ENCODE measurements around the gene KLF7.
A peak's percentile ranks its signal among the peaks of the same experiment; 100 is the strongest.

KLF7 gene

GRCh38 chr2:207078186-207078798 lies 87.5 kb downstream of the KLF7 start:
- no peak overlapping the region for H3K4me3 ChIP-seq (ENCODE audit: low read length)
- no peak for DNase-seq (ENCODE audit: low read depth, low spot score)

DNA sequence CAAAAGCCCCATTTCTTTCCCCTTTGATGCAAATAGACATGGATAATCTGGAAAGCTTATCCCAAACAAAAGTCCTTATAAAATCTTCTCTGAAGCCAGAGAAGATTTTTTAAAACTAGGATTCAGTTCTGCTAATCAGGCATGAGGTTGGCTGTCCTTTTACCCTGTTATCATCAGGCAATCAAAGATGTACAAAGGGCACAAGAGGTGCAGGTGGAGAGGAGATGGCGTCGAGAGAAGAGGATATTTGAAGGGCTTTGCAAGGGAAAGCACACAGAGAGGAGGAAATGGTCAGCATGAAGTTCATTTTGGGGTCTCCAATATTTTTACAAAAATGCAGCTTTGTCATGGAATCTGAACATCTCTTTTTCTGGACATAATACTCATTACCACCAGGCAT lies 88.5 kb downstream of the KLF7 start:
- no peak overlapping the region for H3K4me3 ChIP-seq (ENCODE audit: low read length)
- no peak for DNase-seq (ENCODE audit: low read depth, low spot score)

DNA sequence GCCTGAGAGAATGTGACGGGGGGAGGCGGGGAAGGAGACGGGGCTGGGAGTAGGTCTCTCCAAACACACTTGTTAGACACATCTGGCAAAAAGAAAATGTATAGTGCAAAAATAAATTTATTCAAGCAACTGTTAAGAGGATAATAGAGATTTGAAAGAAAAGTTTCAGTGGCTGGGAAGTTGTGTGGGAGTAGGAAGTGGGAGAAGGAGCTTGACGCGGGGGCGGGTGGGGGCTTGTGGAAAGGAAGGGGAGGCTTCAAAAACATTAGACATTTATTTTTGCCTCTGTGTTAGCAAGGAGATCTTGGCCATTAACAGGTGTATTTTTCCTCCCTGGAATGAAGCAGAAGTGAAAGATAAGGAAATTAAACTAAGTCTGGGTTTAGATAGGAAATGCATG lies 90.3 kb downstream of the KLF7 start:
- DNase-seq (ENCODE audit: low read depth, low spot score): no peak

DNA sequence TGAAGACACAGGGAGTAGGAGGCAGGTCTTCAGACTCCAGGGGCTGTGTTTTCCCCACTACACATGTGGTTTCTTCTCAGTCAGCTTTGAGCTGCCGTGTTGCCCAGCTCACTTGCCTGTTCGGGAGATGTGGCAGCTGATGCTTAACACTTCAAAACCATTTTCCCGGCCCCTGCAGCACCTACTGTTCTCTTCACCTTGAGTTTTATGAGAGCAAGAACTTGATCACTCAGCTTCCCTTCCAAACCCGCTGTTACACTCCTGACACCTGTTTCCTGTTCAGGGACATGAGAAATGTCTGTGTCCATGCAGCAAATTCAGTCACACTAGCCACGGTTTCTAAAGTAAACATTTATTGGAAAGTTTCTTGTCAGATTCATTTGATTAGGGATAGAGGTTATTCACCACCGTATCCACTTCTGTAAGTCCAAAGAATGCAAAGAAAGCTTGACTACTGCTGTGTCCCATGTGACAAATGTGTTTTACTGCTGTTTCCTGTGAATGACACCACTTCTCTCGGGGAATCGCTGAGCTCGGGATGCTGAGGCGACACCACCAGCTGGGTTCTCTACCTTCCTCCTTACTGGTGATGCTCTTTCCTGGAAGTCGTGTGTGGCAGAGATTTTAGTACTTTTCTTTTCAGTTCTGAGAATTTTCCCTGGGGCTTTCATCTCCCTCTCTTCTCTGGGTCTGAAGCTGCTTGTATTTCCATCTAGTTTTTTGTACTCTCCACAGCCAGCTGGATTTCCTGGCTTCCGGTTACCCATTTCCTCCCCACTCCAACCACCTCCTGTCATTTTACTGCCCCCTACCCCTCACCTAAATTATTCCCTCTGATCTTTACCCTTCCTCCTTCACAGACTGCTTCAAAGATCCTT lies 91.7 kb downstream of the KLF7 start:
- H3K4me3 ChIP-seq (ENCODE audit: low read length): no peak overlapping the region
- DNase-seq (ENCODE audit: low read depth, low spot score): peak; percentile 14

More for the DNA sequence above, 90.3 kb downstream of the KLF7 start:
- H3K4me3 ChIP-seq (ENCODE audit: low read length): no peak overlapping the region

DNA sequence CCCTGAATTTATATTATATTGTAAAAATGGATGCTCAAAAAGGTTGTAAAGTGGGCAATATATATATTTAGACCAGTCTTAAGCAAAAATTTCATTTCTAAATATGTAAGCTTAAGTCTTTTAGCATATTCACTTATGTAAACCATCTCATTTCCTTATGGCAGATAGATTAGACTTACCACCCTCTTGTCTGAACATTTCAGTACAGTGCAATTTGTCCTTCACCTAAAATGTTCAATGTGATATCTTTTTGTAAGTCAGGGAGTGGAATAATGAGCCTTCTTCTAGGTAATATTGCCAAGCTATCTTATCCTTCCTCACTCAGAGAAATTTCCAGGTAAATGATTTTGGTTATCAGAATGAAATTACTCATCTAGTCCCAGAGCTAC lies 92.3 kb downstream of the KLF7 start:
- no peak overlapping the region for H3K4me3 ChIP-seq (ENCODE audit: low read length)
- no peak for DNase-seq (ENCODE audit: low read depth, low spot score)

DNA sequence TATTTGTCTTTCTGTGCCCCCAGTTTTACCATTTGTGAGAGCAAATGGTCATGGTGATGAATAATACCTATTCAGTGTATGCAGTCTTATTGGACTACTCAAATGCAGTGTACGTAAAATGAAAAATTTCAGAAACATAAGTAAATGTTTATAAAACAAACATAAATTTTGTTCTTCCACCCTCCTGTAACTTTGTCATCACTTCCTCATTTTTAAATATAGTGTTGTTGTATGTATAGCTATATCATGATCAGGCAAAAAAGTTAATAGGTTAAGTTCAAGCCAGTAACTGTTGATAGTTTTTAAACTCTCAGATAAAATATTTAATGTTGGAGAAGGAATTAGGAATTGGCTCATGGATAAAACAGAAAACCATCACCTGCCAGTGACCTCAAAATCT lies 93.2 kb downstream of the KLF7 start:
- no peak for DNase-seq (ENCODE audit: low read depth, low spot score)
- no peak overlapping the region for H3K4me3 ChIP-seq (ENCODE audit: low read length)

DNA sequence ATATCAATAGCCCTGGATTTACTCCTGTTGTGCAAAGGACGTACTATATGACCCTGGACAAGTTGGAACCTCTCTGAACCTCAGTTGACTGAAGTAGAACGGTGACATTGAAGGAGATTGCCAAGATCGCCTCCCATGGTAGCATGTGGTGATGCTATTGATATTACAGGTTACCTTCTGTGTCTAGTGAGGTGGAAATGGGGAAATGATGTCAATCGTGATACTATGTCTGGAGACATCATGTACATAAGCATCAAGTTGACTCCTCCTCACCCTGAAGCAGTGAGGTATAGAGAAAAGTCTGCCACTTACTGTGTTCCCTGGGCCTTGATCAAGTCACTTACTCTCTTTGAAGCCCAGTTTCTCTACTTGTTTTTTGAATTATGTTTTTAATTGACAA lies 93.9 kb downstream of the KLF7 start:
- no peak overlapping the region for H3K4me3 ChIP-seq (ENCODE audit: low read length)
- DNase-seq (ENCODE audit: low read depth, low spot score): no peak

- no peak for DNase-seq (ENCODE audit: low read depth, low spot score)
- no peak overlapping the region for H3K4me3 ChIP-seq (ENCODE audit: low read length)
Observed at GRCh38 chr2:207067473-207067872, 98.3 kb downstream of the KLF7 start.

DNA sequence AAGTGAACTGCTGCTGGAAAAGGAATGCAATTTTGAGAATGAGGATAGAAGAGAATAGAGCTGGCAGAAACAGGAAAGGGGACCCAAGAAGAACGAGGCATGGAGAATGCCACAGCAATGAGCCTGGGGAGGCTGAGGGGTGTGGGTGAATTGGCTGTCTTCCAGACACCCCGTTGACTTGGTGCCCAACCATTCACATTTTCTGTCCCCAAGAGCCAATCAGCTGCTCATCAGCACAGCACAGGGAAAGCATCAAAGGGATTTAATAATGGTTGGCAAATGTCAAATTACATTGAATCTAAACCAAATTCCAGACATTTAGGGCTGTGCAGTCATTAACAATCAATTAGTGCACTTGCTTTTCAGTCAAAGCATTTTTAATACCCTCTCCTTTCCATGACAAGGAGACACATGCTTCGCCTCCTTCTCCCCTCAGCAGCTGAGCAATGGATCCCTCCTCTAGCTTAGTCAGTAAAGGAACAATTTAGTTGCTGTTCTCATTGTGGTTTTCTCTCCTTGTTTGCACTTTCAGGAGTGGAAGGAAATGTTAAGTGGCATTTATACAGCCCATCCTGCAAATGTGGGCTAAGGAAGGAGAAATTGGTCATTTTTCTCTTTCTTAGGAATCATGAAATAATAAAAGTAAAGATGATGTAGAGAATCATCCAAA lies 98.8 kb downstream of the KLF7 start:
- no peak overlapping the region for H3K4me3 ChIP-seq (ENCODE audit: low read length)
- no peak for DNase-seq (ENCODE audit: low read depth, low spot score)

DNA sequence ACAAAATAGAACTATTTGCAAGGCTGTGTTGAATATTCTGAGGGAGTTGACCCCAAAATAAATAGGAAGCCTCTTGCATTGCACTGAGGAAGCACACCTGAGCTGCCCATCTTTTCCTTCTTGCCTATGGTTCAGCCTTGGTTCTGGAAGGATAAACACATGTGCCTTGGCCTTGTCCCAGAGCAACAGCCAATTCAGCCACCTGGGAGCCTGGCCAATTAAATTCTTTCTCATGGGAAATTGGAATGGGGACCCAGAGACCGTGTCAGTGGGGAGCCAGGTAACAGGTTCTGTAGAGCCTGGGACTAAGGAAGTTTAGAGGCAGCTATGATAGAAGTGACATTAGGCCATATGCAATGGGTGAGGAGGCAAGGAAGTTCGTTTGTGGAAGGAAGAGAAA lies 99.6 kb downstream of the KLF7 start:
- H3K4me3 ChIP-seq (ENCODE audit: low read length): no peak overlapping the region
- DNase-seq (ENCODE audit: low read depth, low spot score): no peak

DNA sequence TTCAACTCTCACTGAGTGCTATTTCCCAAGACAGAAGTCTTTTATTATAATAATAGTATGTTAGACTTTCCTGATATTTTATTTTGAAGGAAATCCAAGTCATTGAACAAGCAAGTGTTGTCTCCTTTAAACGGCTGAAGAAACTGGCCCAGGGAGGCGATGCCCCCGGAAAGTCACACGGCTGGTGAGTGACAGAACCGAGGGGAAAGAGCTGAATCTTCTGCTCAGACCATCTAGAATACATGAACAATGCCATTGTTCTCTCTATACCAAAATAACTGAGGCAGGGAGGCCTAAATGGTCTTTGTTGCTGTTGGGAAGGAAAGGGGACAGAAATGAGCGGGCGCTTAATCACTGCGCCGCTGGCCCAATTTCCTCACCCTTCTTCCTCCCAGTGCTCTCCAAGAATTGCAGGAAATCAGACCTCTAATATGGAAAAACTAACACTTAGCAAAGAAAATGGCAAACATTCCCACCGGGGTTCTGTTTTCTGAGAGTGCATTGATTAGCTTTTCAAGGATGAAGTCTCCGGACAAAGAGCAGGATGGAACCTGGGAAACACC lies 101.5 kb downstream of the KLF7 start:
- DNase-seq (ENCODE audit: low read depth, low spot score): no peak
- H3K4me3 ChIP-seq (ENCODE audit: low read length): no peak overlapping the region

DNA sequence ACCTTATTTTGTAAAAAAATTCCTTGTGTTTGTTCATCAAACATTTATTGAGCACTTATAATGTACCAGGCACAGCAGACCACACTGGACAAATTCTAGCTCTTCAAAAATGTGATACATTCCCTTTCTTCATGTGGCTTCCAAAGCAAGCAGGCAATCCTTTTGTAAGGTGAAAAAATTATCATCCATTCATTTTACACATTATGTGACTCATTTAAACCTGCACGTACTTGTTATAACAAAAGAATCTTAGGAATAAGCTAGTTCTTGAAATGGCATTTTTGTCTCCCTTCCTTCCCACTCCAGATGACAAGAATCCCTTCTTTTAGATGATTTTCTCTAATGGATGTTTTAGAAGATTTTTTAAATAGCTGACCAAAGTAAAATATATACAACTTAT lies 104.6 kb downstream of the KLF7 start:
- DNase-seq (ENCODE audit: low read depth, low spot score): no peak
- no peak overlapping the region for H3K4me3 ChIP-seq (ENCODE audit: low read length)

- no peak for DNase-seq (ENCODE audit: low read depth, low spot score)
- H3K4me3 ChIP-seq (ENCODE audit: low read length): no peak overlapping the region
Observed at GRCh38 chr2:207055257-207055656, 110.5 kb downstream of the KLF7 start.

GRCh38 chr2:207054521-207054920 lies 111.2 kb downstream of the KLF7 start:
- H3K4me3 ChIP-seq (ENCODE audit: low read length): no peak overlapping the region
- DNase-seq (ENCODE audit: low read depth, low spot score): no peak

DNA sequence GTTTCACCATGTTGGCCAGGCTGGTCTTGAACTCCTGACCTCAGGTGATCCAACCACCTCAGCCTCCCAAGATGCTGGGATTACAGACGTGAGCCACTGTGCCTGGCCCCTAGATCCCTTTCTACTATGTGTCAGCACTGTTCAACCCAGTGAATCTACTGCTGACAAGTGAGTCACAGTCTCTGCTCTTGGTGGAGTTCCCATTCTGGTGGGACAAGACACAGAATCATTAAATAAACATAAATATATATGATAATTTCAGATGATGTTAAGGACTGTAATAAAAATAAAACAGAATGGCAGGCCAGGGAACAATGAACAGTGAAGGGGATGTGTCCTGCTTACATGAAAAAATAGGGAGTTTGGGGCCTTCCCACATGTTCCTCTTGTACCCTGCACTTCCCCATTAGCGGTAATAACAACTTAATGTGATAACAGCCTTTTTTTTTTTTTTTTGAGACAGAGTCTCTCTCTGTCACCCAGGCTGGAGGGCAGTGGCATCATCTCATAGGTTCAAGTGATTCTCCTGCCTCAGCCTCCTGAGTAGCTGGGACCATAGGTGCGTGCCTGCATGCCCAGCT lies 114.3 kb downstream of the KLF7 start:
- no peak for DNase-seq (ENCODE audit: low read depth, low spot score)

DNA sequence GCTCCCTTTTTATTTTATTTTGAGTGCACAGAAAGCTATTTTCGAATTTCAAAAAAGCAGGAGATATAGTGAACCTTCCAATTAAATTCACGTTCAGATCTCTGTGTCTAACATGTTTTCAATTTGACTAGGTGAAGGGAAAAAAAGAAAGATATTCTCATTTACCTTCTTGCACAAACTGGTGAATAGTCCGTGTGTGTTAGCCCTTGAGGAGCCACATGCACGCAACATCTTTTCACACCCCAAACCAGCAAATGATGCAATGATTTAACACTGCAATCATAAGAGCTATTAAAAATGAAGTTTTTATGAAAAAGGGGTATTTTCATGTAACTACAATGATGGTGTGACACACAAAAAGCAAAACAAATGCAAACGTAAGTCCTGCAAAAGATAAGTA lies 116.6 kb downstream of the KLF7 start:
- DNase-seq (ENCODE audit: low read depth, low spot score): no peak
- H3K4me3 ChIP-seq (ENCODE audit: low read length): no peak overlapping the region

More for the DNA sequence above, 114.3 kb downstream of the KLF7 start:
- no peak overlapping the region for H3K4me3 ChIP-seq (ENCODE audit: low read length)

DNA sequence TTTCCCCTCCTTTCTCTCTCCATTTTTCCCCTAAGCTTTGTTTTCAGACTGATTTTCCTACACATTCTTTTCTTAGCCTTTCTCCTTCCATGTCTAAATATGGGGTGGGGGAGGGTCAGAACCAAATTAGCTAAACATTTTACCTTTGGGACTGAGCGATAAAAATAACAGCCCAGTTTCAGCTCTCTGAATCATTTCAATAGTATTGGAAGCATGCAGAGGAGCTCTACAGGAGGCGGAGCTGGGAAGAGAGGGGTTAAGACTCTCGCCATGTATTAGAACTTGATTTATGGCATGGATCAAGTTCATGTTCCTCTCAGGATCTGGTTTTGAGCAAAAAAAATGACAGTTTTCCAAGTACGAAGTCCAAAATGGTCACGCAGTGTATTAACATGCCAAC lies 117.3 kb downstream of the KLF7 start:
- no peak for DNase-seq (ENCODE audit: low read depth, low spot score)
- no peak overlapping the region for H3K4me3 ChIP-seq (ENCODE audit: low read length)

DNA sequence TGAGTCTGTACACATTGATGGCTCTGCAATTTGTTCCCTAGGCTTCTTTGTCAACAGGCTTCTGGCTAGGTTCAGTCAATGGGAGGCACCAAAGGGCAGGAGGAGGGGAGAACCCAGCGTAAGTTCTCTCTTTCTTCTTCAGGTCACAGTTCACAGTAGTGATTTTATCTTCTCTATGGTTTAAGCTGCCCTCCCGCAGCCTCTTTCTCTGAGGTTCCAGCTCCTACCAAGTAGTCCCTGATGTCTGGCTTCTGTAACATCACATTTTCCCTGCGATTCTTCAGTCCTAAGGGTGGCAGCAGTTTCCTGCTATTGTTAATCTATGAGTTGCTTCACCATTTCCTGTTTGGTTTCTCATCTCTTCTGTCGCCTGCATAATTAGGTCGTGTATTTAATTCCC lies 119.0 kb downstream of the KLF7 start:
- H3K4me3 ChIP-seq (ENCODE audit: low read length): no peak overlapping the region
- peak; percentile 39 for DNase-seq (ENCODE audit: low read depth, low spot score)

DNA sequence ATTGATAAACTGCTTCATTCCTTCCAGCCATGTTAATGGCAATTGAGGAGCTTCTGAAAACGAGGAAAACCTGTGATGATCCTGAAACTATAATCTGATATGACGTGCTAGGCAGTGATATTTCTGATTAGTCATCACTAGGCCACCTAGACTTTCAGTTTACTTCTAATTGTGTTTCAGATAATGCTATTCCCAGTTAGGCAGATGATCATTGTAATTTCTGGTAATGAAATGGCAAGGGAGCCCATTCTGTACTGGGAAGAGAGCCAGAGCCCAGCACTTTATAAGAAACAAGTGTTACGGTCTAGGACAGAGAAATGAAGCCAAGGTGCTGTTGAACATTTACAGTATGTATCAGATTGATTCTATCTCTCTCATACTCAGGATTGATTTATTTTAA lies 120.2 kb downstream of the KLF7 start:
- H3K4me3 ChIP-seq (ENCODE audit: low read length): no peak overlapping the region
- no peak for DNase-seq (ENCODE audit: low read depth, low spot score)
